Chondrocyte (in vitro differentiated cells): ENCODE results near the gene CA5A. TPM values are rescaled to one million over a fixed set of nuclear protein-coding genes. Genes with fewer than 3 reads are reported as not detected.
"Not testable (repeated sequence)": the region's sequence is repeated elsewhere in the genome, so short reads cannot be mapped to it uniquely, and the experiment has no call there.

ENCODE experiments used
- DNase-seq: peaks from one replicate; pipeline ENCODE4 v3.0.0; 2021; ENCODE audit warnings: mixed read lengths, low spot score
- H3K27ac Mint-ChIP-seq: one replicate; pipeline ENCODE4 v1.8.0; 2021; ENCODE audit warnings: mild to moderate bottlenecking, moderate library complexity, mixed read lengths; ENCODE audit not compliant: unreplicated experiment
- H3K27me3 Mint-ChIP-seq: 2 replicates; pipeline ENCODE4 v1.8.0; 2021; ENCODE audit warnings: low read depth, mixed read lengths
- H3K36me3 Mint-ChIP-seq: 2 replicates; pipeline ENCODE4 v1.8.0; 2021; ENCODE audit warnings: low read depth, mixed read lengths
- H3K4me1 Mint-ChIP-seq: 2 replicates; pipeline ENCODE4 v1.8.0; 2021; ENCODE audit warnings: low read depth, mild to moderate bottlenecking, mixed read lengths
- H3K4me3 Mint-ChIP-seq: one replicate; pipeline ENCODE4 v1.8.0; 2021; ENCODE audit warnings: mild to moderate bottlenecking, moderate library complexity, mixed read lengths; ENCODE audit not compliant: unreplicated experiment
- H3K9me3 Mint-ChIP-seq: 2 replicates; pipeline ENCODE4 v1.8.0; 2021; ENCODE audit warnings: low read depth, mixed read lengths
- CTCF ChIP-seq: fragments of 200-600 bp; sonication (generic); IDR thresholded peaks from 2 replicates; pipeline ENCODE4 v1.5.0; 2021; ENCODE audit warnings: antibody characterized with exemption, mild to moderate bottlenecking, moderate library complexity
- total RNA-seq: library from RNA; stranded (reverse); gene quantifications from 3 replicates; pipeline ENCODE4 v1.2.1, GENCODE V29; 2021

The CA5A gene
- total RNA-seq, 1 donor from 2014 or later, result not detected

GRCh38 chr16:87934752-87935425 lies 1.4 kb downstream of the CA5A start:
- H3K27me3 Mint-ChIP-seq, DNase-seq, H3K4me1 Mint-ChIP-seq, H3K4me3 Mint-ChIP-seq, H3K36me3 Mint-ChIP-seq, H3K9me3 Mint-ChIP-seq, H3K27ac Mint-ChIP-seq: not testable (repeated sequence)

- peaks cover 7% of the 10 kb centered on the region for H3K4me1 Mint-ChIP-seq
- no peaks in the 10 kb centered on the region for H3K27me3 Mint-ChIP-seq
- TF ChIP-seq CTCF, result no peak
- no peak overlapping the region for H3K27ac Mint-ChIP-seq
- H3K4me3 Mint-ChIP-seq, result no peak overlapping the region
- no peak for DNase-seq
- no peaks in the 10 kb centered on the region for H3K36me3 Mint-ChIP-seq
- H3K9me3 Mint-ChIP-seq, result no peaks in the 10 kb centered on the region
These were observed 3.2 kb downstream of the CA5A start for GRCh38 chr16:87933140-87933495.

- not testable (repeated sequence) for H3K9me3 Mint-ChIP-seq, H3K27me3 Mint-ChIP-seq, H3K4me1 Mint-ChIP-seq, H3K27ac Mint-ChIP-seq, H3K4me3 Mint-ChIP-seq, DNase-seq, H3K36me3 Mint-ChIP-seq
These were observed 3.7 kb downstream of the CA5A start for GRCh38 chr16:87932475-87933139.

GRCh38 chr16:87931504-87931903 lies 4.8 kb downstream of the CA5A start:
- H3K9me3 Mint-ChIP-seq, result no peaks in the 10 kb centered on the region
- H3K27ac Mint-ChIP-seq, result peak overlapping the region; percentile 12
- H3K4me1 Mint-ChIP-seq, result peaks cover 7% of the 10 kb centered on the region
- H3K36me3 Mint-ChIP-seq, result no peaks in the 10 kb centered on the region
- no peak overlapping the region for H3K4me3 Mint-ChIP-seq
- H3K27me3 Mint-ChIP-seq, result peaks cover 3% of the 10 kb centered on the region
- DNase-seq, result no peak
- no peak for TF ChIP-seq CTCF

- no peak for DNase-seq
These were observed 5.9 kb downstream of the CA5A start for GRCh38 chr16:87930456-87930855.

GRCh38 chr16:87929986-87930385 lies 6.3 kb downstream of the CA5A start:
- Mint-ChIP-seq H3K27ac (peak overlapping the region; percentile 41), H3K4me3 (no peak overlapping the region), H3K27me3 (peaks cover 13% of the 10 kb centered on the region), H3K36me3 (no peaks in the 10 kb centered on the region), H3K9me3 (no peaks in the 10 kb centered on the region), H3K4me1 (peaks cover 7% of the 10 kb centered on the region)
- no peak for DNase-seq
- TF ChIP-seq CTCF, result no peak

More at GRCh38 chr16:87930456-87930855, 5.9 kb downstream of the CA5A start:
- Mint-ChIP-seq H3K27ac (peak overlapping the region; percentile 22), H3K36me3 (no peaks in the 10 kb centered on the region), H3K9me3 (no peaks in the 10 kb centered on the region), H3K4me3 (no peak overlapping the region), H3K27me3 (peaks cover 9% of the 10 kb centered on the region), H3K4me1 (peaks cover 7% of the 10 kb centered on the region)
- peak; percentile 67 for TF ChIP-seq CTCF
